ENCODE results near the gene SLC44A1.
"Not testable (repeated sequence)": the region's sequence is repeated elsewhere in the genome, so short reads cannot be mapped to it uniquely, and the experiment has no call there.

The SLC44A1 gene

DNA sequence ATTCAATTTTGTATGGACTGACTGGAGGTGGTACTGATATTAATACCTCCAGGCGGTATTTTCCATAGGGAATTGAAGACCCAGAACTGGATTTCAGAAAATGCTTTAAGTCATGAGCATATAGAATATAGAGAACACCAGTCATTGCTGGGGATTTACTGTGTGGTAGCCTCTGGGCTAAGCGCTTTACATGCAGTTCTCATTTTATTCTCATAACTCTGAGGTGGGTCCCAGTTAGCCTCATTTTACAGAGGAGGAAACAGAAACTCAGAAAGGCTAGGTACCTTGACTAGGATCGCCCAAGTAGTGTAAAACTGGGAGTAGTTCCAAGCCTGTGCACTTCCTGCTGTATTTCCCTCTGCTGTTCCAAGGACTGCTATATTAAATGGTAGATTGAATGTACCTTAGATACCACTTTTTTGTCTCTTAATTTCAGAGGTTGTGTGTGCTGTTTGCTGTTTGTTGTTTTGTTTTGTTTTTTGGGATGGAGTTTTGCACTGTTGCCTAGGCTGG, 13.8 kb downstream of the SLC44A1 start:
- no peak overlapping the region for H3K9ac ChIP-seq (ENCODE audit: low read length)
- no peaks in the 10 kb centered on the region for H3K9me3 ChIP-seq (ENCODE audit: low read length)
- H3K27me3 ChIP-seq (ENCODE audit: control insufficient read depth in 1 of 2, insufficient read depth in 2 of 2, low read length in 2 of 2): no peaks in the 10 kb centered on the region
- no peak overlapping the region for H3K27ac ChIP-seq (ENCODE audit: low read depth, low read length)
- no peak overlapping the region for H3K4me3 ChIP-seq (ENCODE audit: low read depth in 1 of 2, low read length in 2 of 2)
- H3K4me1 ChIP-seq (ENCODE audit: insufficient read depth, low read length): peaks cover 35% of the 10 kb centered on the region
- no peaks in the 10 kb centered on the region for H3K36me3 ChIP-seq (ENCODE audit: insufficient read depth, low read length)

DNA sequence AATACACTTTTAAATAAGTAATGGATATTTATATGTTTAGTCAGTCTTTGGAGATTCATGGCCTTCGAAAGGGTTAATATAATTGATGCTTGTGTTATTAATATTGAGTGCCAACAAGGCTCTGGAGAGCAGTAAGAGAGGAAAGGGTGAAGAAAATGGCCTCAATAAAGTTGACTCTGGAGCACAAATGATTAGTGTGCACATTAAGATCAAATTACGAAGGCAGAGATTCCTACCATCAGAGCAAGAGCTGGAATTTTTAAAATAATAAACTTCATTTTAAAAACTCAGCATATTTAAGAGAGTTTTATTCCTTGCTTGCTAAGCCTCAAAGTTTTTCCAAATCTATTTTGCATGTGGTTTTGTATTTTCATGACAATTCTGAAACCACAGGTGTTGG, 14.8 kb downstream of the SLC44A1 start:
- no peaks in the 10 kb centered on the region for H3K36me3 ChIP-seq (ENCODE audit: insufficient read depth, low read length)
- no peak overlapping the region for H3K9ac ChIP-seq (ENCODE audit: low read length)
- H3K27ac ChIP-seq (ENCODE audit: low read depth, low read length): no peak overlapping the region
- H3K27me3 ChIP-seq (ENCODE audit: control insufficient read depth in 1 of 2, insufficient read depth in 2 of 2, low read length in 2 of 2): no peaks in the 10 kb centered on the region
- H3K4me3 ChIP-seq (ENCODE audit: low read depth in 1 of 2, low read length in 2 of 2): no peak overlapping the region
- peaks cover 35% of the 10 kb centered on the region for H3K4me1 ChIP-seq (ENCODE audit: insufficient read depth, low read length)
- no peaks in the 10 kb centered on the region for H3K9me3 ChIP-seq (ENCODE audit: low read length)

- Histone ChIP-seq H3K9ac (ENCODE audit: low read length) (no peak overlapping the region), H3K36me3 (ENCODE audit: insufficient read depth, low read length) (no peaks in the 10 kb centered on the region), H3K4me1 (ENCODE audit: insufficient read depth, low read length) (peaks cover 35% of the 10 kb centered on the region), H3K27me3 (ENCODE audit: control insufficient read depth in 1 of 2, insufficient read depth in 2 of 2, low read length in 2 of 2) (no peaks in the 10 kb centered on the region), H3K27ac (ENCODE audit: low read depth, low read length) (no peak overlapping the region), H3K9me3 (ENCODE audit: low read length) (no peaks in the 10 kb centered on the region), H3K4me3 (ENCODE audit: low read depth in 1 of 2, low read length in 2 of 2) (no peak overlapping the region)
Observed at GRCh38 chr9:105259731-105260612, 15.5 kb downstream of the SLC44A1 start.

DNA sequence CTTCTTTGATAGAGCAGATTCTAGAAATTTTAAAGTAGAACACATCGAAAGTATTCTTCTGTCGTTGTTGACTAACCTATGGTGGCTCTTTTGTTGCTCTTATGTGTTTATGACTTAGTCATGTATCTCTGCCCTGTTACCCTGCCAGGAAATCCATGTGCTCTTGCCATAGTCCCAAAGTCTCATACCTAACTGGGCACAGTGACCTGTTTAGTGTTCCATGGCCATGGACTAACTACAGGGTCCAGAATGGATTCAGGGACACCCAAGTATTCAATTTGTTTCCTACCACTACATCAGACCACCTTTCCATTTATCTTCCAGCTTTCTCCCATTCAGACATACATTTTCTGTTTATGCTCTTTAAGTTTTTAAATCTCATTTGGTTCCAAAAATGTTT, 18.0 kb downstream of the SLC44A1 start:
- no peaks in the 10 kb centered on the region for H3K9me3 ChIP-seq (ENCODE audit: low read length)
- no peaks in the 10 kb centered on the region for H3K27me3 ChIP-seq (ENCODE audit: control insufficient read depth in 1 of 2, insufficient read depth in 2 of 2, low read length in 2 of 2)
- H3K27ac ChIP-seq (ENCODE audit: low read depth, low read length): no peak overlapping the region
- H3K9ac ChIP-seq (ENCODE audit: low read length): no peak overlapping the region
- H3K36me3 ChIP-seq (ENCODE audit: insufficient read depth, low read length): no peaks in the 10 kb centered on the region
- no peak overlapping the region for H3K4me3 ChIP-seq (ENCODE audit: low read depth in 1 of 2, low read length in 2 of 2)
- peaks cover 28% of the 10 kb centered on the region for H3K4me1 ChIP-seq (ENCODE audit: insufficient read depth, low read length)

DNA sequence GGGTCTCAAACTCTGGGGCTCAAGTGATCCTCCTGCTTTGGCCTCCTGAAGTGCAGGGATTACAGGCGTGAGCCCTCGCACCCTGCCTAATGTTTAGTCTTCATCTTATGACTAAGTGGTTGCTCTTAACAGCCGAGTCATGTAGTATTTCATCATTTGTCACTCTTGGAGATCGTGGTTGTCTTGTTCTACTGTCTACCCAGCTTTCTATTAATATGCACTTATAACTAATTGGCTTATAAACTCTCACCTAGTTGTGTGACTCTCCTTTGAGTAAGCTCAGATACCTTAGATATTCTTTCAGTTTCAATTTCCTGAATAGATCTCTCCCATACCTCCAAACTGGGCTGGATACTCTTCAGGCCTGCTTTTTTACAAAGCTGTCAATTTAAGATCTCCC, 19.9 kb downstream of the SLC44A1 start:
- H3K36me3 ChIP-seq (ENCODE audit: insufficient read depth, low read length): no peaks in the 10 kb centered on the region
- H3K27ac ChIP-seq (ENCODE audit: low read depth, low read length): no peak overlapping the region

GRCh38 chr9:105268254-105268653, 23.8 kb downstream of the SLC44A1 start:
- not testable (repeated sequence) for H3K36me3 ChIP-seq (ENCODE audit: insufficient read depth, low read length); H3K4me1 ChIP-seq (ENCODE audit: insufficient read depth, low read length); H3K27me3 ChIP-seq (ENCODE audit: control insufficient read depth in 1 of 2, insufficient read depth in 2 of 2, low read length in 2 of 2); H3K9me3 ChIP-seq (ENCODE audit: low read length); H3K4me3 ChIP-seq (ENCODE audit: low read depth in 1 of 2, low read length in 2 of 2); H3K27ac ChIP-seq (ENCODE audit: low read depth, low read length); H3K9ac ChIP-seq (ENCODE audit: low read length)

More for the DNA sequence above, 19.9 kb downstream of the SLC44A1 start:
- Histone ChIP-seq H3K4me3 (ENCODE audit: low read depth in 1 of 2, low read length in 2 of 2) (no peak overlapping the region), H3K9me3 (ENCODE audit: low read length) (no peaks in the 10 kb centered on the region), H3K27me3 (ENCODE audit: control insufficient read depth in 1 of 2, insufficient read depth in 2 of 2, low read length in 2 of 2) (no peaks in the 10 kb centered on the region), H3K4me1 (ENCODE audit: insufficient read depth, low read length) (peaks cover 10% of the 10 kb centered on the region), H3K9ac (ENCODE audit: low read length) (no peak overlapping the region)

- Histone ChIP-seq H3K9me3 (ENCODE audit: low read length) (no peaks in the 10 kb centered on the region), H3K4me3 (ENCODE audit: low read depth in 1 of 2, low read length in 2 of 2) (no peak overlapping the region), H3K36me3 (ENCODE audit: insufficient read depth, low read length) (no peaks in the 10 kb centered on the region), H3K9ac (ENCODE audit: low read length) (no peak overlapping the region), H3K27ac (ENCODE audit: low read depth, low read length) (no peak overlapping the region), H3K27me3 (ENCODE audit: control insufficient read depth in 1 of 2, insufficient read depth in 2 of 2, low read length in 2 of 2) (no peaks in the 10 kb centered on the region), H3K4me1 (ENCODE audit: insufficient read depth, low read length) (no peaks in the 10 kb centered on the region)
Observed at GRCh38 chr9:105269593-105269992, 25.1 kb downstream of the SLC44A1 start.

DNA sequence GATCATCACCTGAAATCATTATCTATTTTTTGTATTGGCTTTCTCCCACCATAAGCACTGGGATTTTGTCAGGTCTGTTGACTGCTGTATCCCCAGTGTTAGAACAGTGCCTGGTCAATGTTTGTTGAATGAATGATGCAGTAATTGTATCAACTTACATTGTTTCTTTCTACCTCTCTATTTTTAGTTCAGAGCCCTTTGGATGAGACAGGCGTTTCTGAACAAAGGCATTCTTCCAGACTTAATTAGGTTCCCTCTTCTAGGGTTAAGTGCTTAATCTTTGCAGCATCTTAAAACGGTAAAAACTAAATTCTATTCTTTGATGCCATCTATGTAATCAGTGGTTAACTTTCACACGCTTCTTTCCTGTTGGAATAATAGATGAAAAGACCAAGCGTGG, 26.3 kb downstream of the SLC44A1 start:
- Histone ChIP-seq H3K4me3 (ENCODE audit: low read depth in 1 of 2, low read length in 2 of 2) (no peak overlapping the region), H3K9ac (ENCODE audit: low read length) (no peak overlapping the region), H3K9me3 (ENCODE audit: low read length) (no peaks in the 10 kb centered on the region), H3K4me1 (ENCODE audit: insufficient read depth, low read length) (no peaks in the 10 kb centered on the region), H3K27me3 (ENCODE audit: control insufficient read depth in 1 of 2, insufficient read depth in 2 of 2, low read length in 2 of 2) (no peaks in the 10 kb centered on the region), H3K36me3 (ENCODE audit: insufficient read depth, low read length) (no peaks in the 10 kb centered on the region), H3K27ac (ENCODE audit: low read depth, low read length) (no peak overlapping the region)

- H3K27ac ChIP-seq (ENCODE audit: low read depth, low read length): no peak overlapping the region
- H3K9me3 ChIP-seq (ENCODE audit: low read length): no peaks in the 10 kb centered on the region
- no peaks in the 10 kb centered on the region for H3K36me3 ChIP-seq (ENCODE audit: insufficient read depth, low read length)
- no peak overlapping the region for H3K4me3 ChIP-seq (ENCODE audit: low read depth in 1 of 2, low read length in 2 of 2)
- no peaks in the 10 kb centered on the region for H3K27me3 ChIP-seq (ENCODE audit: control insufficient read depth in 1 of 2, insufficient read depth in 2 of 2, low read length in 2 of 2)
- no peak overlapping the region for H3K9ac ChIP-seq (ENCODE audit: low read length)
- H3K4me1 ChIP-seq (ENCODE audit: insufficient read depth, low read length): no peaks in the 10 kb centered on the region
Observed at GRCh38 chr9:105273731-105274130, 29.3 kb downstream of the SLC44A1 start.

- no peak overlapping the region for H3K4me3 ChIP-seq (ENCODE audit: low read depth in 1 of 2, low read length in 2 of 2)
- H3K27ac ChIP-seq (ENCODE audit: low read depth, low read length): no peak overlapping the region
- no peaks in the 10 kb centered on the region for H3K27me3 ChIP-seq (ENCODE audit: control insufficient read depth in 1 of 2, insufficient read depth in 2 of 2, low read length in 2 of 2)
- no peaks in the 10 kb centered on the region for H3K4me1 ChIP-seq (ENCODE audit: insufficient read depth, low read length)
- no peaks in the 10 kb centered on the region for H3K9me3 ChIP-seq (ENCODE audit: low read length)
- no peaks in the 10 kb centered on the region for H3K36me3 ChIP-seq (ENCODE audit: insufficient read depth, low read length)
- no peak overlapping the region for H3K9ac ChIP-seq (ENCODE audit: low read length)
Observed at GRCh38 chr9:105275111-105275510, 30.7 kb downstream of the SLC44A1 start.

GRCh38 chr9:105275938-105276337, 31.5 kb downstream of the SLC44A1 start:
- Histone ChIP-seq H3K27me3 (ENCODE audit: control insufficient read depth in 1 of 2, insufficient read depth in 2 of 2, low read length in 2 of 2) (no peaks in the 10 kb centered on the region), H3K36me3 (ENCODE audit: insufficient read depth, low read length) (no peaks in the 10 kb centered on the region), H3K9ac (ENCODE audit: low read length) (no peak overlapping the region), H3K9me3 (ENCODE audit: low read length) (no peaks in the 10 kb centered on the region), H3K27ac (ENCODE audit: low read depth, low read length) (no peak overlapping the region), H3K4me1 (ENCODE audit: insufficient read depth, low read length) (no peaks in the 10 kb centered on the region), H3K4me3 (ENCODE audit: low read depth in 1 of 2, low read length in 2 of 2) (no peak overlapping the region)

GRCh38 chr9:105278751-105279150, 34.3 kb downstream of the SLC44A1 start:
- no peaks in the 10 kb centered on the region for H3K4me1 ChIP-seq (ENCODE audit: insufficient read depth, low read length)
- H3K9ac ChIP-seq (ENCODE audit: low read length): no peak overlapping the region
- H3K27ac ChIP-seq (ENCODE audit: low read depth, low read length): no peak overlapping the region

More at GRCh38 chr9:105278751-105279150, 34.3 kb downstream of the SLC44A1 start:
- no peaks in the 10 kb centered on the region for H3K27me3 ChIP-seq (ENCODE audit: control insufficient read depth in 1 of 2, insufficient read depth in 2 of 2, low read length in 2 of 2)
- H3K36me3 ChIP-seq (ENCODE audit: insufficient read depth, low read length): no peaks in the 10 kb centered on the region
- no peak overlapping the region for H3K4me3 ChIP-seq (ENCODE audit: low read depth in 1 of 2, low read length in 2 of 2)
- no peaks in the 10 kb centered on the region for H3K9me3 ChIP-seq (ENCODE audit: low read length)
